22Rv1 (cell line): Measurements from ENCODE around the gene KCNK13.

Experiments
- H3K27ac ChIP-seq: fragments of 450-650 bp; 2 replicates; pipeline ENCODE4 v1.5.1; 2017
- CTCF ChIP-seq: fragments of 450-650 bp; IDR thresholded peaks from 2 replicates; pipeline ENCODE4 v1.5.1; 2017; ENCODE audit warnings: mild to moderate bottlenecking
- ZFX ChIP-seq: fragments of 450-650 bp; IDR thresholded peaks from 2 replicates; pipeline ENCODE4 v1.6.1; 2017; ENCODE audit warnings: antibody characterized with exemption, borderline replicate concordance

Gene KCNK13

GRCh38 chr14:90136904-90137303, 75.1 kb downstream of the KCNK13 start:
- no peak for TF ChIP-seq CTCF
- no peak for TF ChIP-seq ZFX

DNA sequence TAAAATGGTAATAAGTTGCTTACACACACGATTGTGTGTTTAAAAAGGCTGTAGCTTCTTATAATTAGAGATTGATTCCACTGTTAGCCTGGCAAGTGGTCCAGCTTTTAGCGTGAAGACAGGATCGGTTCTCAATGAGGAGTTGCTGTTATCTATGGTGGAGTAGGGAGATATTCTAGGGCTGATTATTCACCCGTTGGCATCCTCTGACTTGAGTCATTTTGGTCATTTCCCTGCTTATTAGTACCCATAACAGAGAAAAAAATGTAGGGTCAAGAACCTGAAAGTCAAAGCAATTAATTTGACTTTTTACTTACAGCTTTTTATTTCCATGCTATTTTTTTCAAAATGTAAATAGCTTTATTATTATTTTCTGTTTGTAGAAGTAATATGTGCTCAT, 76.0 kb downstream of the KCNK13 start:
- no peak for TF ChIP-seq ZFX
- no peak for TF ChIP-seq CTCF
- no peak overlapping the region for H3K27ac ChIP-seq

More at GRCh38 chr14:90136904-90137303, 75.1 kb downstream of the KCNK13 start:
- no peak overlapping the region for H3K27ac ChIP-seq

DNA sequence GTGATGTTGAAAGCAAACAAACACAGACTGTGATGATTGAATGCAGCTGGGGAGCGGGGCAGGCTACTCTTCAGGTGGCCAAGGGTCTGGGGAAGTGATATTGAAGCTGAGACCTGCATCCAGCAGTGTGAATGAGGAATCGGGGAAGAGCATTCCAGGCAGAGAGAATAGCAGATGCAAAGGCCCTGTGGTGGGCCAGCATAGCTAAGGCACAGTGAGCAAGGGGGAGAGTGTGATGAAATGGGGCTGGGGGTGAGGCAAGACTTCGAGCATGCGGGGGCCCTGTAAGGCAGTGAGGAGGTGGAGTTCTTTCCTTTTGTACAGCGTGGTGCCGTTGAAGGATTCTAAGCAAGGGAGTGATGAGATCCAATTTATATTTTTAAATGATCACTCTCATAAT, 77.4 kb downstream of the KCNK13 start:
- no peak for TF ChIP-seq ZFX
- no peak for TF ChIP-seq CTCF
- H3K27ac ChIP-seq, result no peak overlapping the region

DNA sequence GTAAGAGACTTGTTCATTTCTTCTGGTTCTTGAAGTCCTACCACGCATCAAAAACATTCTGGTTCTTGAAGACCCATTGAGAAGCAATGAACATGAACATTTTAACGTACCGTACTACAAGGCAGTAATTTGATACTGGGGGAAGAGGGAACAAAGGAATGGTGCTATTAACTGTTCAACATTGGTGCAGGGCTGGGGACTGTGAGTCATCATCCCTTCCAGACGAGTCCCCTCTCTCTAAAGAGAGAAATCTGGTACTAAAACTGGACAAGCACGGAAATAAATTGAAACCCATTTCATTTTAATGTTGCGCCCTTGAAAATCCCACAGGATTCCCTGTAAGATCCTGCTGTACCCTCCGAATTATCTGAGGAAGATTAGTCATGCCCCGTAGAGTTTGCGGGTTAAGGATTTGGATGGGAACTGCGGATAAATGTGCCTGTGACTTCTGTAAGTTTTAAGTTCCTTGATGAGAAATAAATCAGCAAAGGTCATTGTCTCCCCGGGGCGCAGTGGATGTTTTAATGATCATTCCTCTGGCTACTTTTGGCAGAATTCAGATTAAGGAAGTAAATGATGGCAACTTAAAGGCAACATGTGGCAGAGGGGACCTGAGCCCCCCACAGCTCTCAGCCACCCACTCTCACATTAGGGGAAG, 78.6 kb downstream of the KCNK13 start:
- no peak overlapping the region for H3K27ac ChIP-seq
- TF ChIP-seq CTCF (no peak), ZFX (no peak)

DNA sequence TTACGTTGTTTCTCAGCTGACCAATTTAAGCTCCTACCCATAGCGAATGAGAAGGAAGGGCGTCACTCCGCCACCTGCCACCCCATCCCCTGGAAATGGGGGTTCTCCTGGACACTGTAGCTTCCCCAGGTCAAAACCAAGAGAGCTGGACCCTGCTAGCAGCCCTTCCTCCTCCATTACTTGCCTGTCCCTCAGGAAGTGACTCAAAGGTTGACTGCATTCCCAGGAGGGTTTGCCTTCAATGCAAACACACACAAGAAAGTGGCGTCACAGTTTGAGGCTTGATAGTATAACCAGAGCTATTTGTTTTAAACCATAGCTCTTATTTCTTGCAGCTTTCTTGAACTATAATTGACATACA, 79.1 kb downstream of the KCNK13 start:
- no peak overlapping the region for H3K27ac ChIP-seq
- no peak for TF ChIP-seq ZFX
- TF ChIP-seq CTCF, result no peak

GRCh38 chr14:90153429-90153828, 91.6 kb downstream of the KCNK13 start:
- TF ChIP-seq CTCF (no peak), ZFX (no peak)
- H3K27ac ChIP-seq, result no peak overlapping the region

- TF ChIP-seq CTCF (no peak), ZFX (no peak)
- H3K27ac ChIP-seq, result no peak overlapping the region
Measured at GRCh38 chr14:90154110-90154509, 92.3 kb downstream of the KCNK13 start.
